Nephron progenitor cell (in vitro differentiated cells): ENCODE data around the gene DDR2.

Source experiments
- DNase-seq: peaks from one replicate; pipeline ENCODE4 v3.0.0; 2021
- H3K27ac Mint-ChIP-seq: 2 replicates; pipeline ENCODE4 v1.8.0; 2021; ENCODE audit warnings: mild to moderate bottlenecking, moderate library complexity, mixed read lengths
- H3K27me3 Mint-ChIP-seq: 2 replicates; pipeline ENCODE4 v1.8.0; 2021; ENCODE audit warnings: mild to moderate bottlenecking, low read depth, mixed read lengths; ENCODE audit not compliant: poor library complexity
- H3K36me3 Mint-ChIP-seq: 2 replicates; pipeline ENCODE4 v1.8.0; 2021; ENCODE audit warnings: low read depth, mixed read lengths
- H3K4me1 Mint-ChIP-seq: 2 replicates; pipeline ENCODE4 v1.8.0; 2021; ENCODE audit warnings: mixed read lengths
- H3K4me3 Mint-ChIP-seq: 2 replicates; pipeline ENCODE4 v1.8.0; 2021; ENCODE audit warnings: mild to moderate bottlenecking, moderate library complexity, mixed read lengths
- H3K9me3 Mint-ChIP-seq: 2 replicates; pipeline ENCODE4 v1.8.0; 2021; ENCODE audit warnings: mild to moderate bottlenecking, moderate library complexity, mixed read lengths
- CTCF ChIP-seq: fragments of 200-600 bp; sonication (generic); IDR thresholded peaks from 2 replicates; pipeline ENCODE4 v1.5.0; 2021; ENCODE audit warnings: antibody characterized with exemption

Gene DDR2

DNA sequence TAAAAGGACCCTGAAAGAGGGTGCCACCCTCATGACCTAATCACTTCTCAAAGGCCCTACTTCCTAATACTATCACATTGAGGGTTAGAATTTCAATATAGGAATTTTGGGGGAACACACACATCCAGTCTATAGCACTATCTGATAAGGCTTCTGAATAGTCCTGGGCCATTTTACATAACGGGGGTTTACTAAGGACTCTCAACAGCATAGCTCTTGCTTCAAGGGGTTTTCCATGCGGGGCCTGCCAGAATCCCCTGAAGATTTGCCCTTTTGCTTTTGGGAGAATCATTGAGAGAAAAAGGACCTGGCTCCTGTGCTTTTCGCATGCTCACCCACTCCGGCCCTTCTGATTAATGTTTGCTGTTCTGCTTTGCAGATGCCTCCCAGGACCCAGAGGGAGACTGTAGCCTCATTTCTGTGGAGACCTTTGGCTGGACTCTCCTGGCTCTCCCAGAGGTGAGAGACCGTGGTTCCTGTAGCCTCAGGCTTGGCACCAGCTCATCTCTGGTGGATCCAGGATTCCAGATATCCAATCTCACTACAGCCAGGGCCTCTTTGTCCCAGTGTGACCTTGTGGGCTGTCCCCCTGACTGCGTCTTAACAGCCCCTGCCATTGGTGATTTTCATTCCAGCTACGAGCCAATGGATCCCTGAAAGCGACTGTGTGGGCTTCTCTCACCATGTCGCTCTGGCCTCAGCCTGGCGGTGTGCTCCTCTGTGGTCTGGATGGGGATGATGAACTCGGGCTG is 72.6 kb downstream of the DDR2 start:
- no peak for DNase-seq
- Mint-ChIP-seq H3K9me3 (no peaks in the 10 kb centered on the region), H3K27me3 (no peaks in the 10 kb centered on the region), H3K4me3 (no peak overlapping the region), H3K27ac (no peak overlapping the region), H3K36me3 (no peaks in the 10 kb centered on the region), H3K4me1 (peaks cover 11% of the 10 kb centered on the region)
- TF ChIP-seq CTCF = no peak

- TF ChIP-seq CTCF = no peak
- Mint-ChIP-seq H3K4me3 (no peak overlapping the region), H3K9me3 (no peaks in the 10 kb centered on the region), H3K36me3 (no peaks in the 10 kb centered on the region), H3K27ac (no peak overlapping the region), H3K27me3 (no peaks in the 10 kb centered on the region), H3K4me1 (peaks cover 19% of the 10 kb centered on the region)
- no peak for DNase-seq
Observed at GRCh38 chr1:162706003-162706402, 73.7 kb downstream of the DDR2 start.

- H3K4me3 Mint-ChIP-seq = no peak overlapping the region
- TF ChIP-seq CTCF = no peak
Observed at GRCh38 chr1:162706606-162707005, 74.3 kb downstream of the DDR2 start.

GRCh38 chr1:162708286-162708685 is 76.0 kb downstream of the DDR2 start:
- no peaks in the 10 kb centered on the region for H3K9me3 Mint-ChIP-seq
- no peak for TF ChIP-seq CTCF
- no peaks in the 10 kb centered on the region for H3K36me3 Mint-ChIP-seq
- no peak for DNase-seq
- H3K4me1 Mint-ChIP-seq = peaks cover 19% of the 10 kb centered on the region
- no peak overlapping the region for H3K27ac Mint-ChIP-seq
- H3K4me3 Mint-ChIP-seq = no peak overlapping the region
- H3K27me3 Mint-ChIP-seq = no peaks in the 10 kb centered on the region

More at GRCh38 chr1:162706606-162707005, 74.3 kb downstream of the DDR2 start:
- DNase-seq = no peak
- no peak overlapping the region for H3K27ac Mint-ChIP-seq
- no peaks in the 10 kb centered on the region for H3K36me3 Mint-ChIP-seq
- no peaks in the 10 kb centered on the region for H3K27me3 Mint-ChIP-seq
- peaks cover 19% of the 10 kb centered on the region for H3K4me1 Mint-ChIP-seq
- no peaks in the 10 kb centered on the region for H3K9me3 Mint-ChIP-seq

DNA sequence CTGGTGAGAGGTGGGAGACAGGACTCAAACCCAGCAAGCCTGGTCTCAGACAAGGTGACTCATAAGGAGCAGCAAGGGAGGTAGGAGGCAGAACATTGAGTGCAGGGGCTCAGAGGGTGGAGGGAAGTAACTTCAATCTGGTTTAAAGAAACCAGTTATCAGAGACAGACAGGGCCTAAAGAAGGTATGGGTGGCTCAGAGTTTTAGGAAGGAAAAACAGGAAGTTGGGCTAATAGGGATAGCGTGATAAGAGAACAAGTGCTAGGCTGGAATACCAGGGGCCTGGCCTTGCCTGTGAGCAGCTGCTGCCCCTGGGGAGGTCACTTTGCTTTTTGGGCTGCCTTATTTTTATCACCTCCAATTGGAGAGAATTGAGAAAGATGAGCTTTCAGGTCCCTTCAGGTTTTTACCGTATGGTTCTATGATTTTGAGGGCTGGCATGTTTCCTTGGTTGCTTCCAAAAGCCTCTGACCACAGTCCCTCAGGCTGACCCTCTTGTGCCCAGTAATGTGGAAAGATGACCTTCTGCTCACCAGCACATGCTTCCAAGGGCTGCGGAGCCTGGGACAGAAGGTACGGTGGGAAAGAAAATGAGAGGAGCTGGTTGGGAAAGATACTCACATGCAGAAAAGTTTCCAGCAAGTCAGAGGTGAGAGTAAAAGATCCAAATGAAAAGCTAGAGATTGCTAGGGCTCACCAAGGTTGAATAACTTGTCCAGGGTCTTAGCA is 77.0 kb downstream of the DDR2 start:
- H3K4me3 Mint-ChIP-seq = no peak overlapping the region

More for the DNA sequence above, 77.0 kb downstream of the DDR2 start:
- no peaks in the 10 kb centered on the region for H3K9me3 Mint-ChIP-seq
- no peaks in the 10 kb centered on the region for H3K27me3 Mint-ChIP-seq
- DNase-seq = no peak
- no peaks in the 10 kb centered on the region for H3K36me3 Mint-ChIP-seq
- H3K27ac Mint-ChIP-seq = no peak overlapping the region
- TF ChIP-seq CTCF = no peak
- peaks cover 19% of the 10 kb centered on the region for H3K4me1 Mint-ChIP-seq
